Measurements from ENCODE around the gene CREBBP.

GRCh38 chr16:3706253-3707012 lies 174.1 kb downstream of the CREBBP start:
- TF ChIP-seq CTCF (IDR thresholded peaks at IDR 0.05; ENCODE audit: extremely low read depth in 1 of 2, insufficient read depth in 1 of 2, low read depth in 1 of 2, low read length in 2 of 2) (no peak), MYC (IDR thresholded peaks at IDR 0.05; ENCODE audit: low read depth, low read length) (no peak)

Measured in endothelial cell of umbilical vein (primary cell).